ENCODE data around the gene TOR3A.

TOR3A gene

DNA sequence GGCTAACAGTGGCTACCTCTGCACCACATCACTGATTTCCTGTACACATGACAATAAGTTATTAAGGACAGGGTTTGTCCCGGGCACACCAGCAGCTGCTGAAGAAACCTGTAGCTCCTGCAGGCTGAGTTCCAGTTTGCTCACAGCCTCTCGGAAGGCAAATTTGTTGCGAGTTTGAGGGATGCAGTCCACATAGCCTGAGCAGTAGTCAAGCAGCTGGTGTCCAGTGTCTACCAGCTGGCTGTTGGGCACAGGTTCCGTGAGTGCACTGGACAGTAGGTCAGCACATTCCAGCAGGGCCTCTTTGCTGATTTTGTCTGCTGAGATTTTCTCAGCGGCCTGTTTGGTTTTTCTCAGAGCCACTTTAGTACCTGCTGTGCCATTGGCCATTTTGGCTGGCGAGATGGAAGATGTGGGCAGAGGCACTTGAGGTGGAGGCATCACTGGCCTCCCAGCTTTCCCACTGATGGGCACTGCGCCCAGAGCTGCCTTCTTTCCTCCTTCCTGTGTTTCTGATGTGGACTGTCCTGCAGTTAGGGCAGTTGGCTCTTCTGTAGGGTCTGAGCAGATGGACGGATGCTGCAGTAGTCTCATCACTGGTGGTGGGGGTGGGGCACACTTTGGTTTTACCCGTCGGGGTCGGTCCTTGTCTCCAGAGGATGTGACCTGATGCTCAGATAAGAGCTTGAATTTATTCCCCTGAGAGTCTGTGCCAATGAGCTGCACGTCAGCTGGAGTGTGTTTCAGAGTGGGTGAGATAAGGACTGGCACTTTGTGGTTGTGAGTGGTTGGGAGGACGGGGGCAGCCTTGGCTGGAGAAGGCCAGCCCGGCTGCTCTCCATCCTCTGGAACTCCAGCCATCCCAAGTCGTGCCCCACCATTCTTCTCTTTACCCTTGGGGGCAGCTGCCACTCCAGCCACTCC, 26.1 kb downstream of the TOR3A start:
- no peak for DNase-seq (ENCODE audit: low read depth)
- H3K4me3 ChIP-seq (ENCODE audit: low read depth, low read length) = no peak overlapping the region
- TF ChIP-seq POLR2A (IDR thresholded peaks at IDR 0.05; ENCODE audit: extremely low read depth, insufficient read length) (no peak), MYC (IDR thresholded peaks at IDR 0.05; ENCODE audit: low read depth, low read length) (no peak)
- TF ChIP-seq, protein P1, sequence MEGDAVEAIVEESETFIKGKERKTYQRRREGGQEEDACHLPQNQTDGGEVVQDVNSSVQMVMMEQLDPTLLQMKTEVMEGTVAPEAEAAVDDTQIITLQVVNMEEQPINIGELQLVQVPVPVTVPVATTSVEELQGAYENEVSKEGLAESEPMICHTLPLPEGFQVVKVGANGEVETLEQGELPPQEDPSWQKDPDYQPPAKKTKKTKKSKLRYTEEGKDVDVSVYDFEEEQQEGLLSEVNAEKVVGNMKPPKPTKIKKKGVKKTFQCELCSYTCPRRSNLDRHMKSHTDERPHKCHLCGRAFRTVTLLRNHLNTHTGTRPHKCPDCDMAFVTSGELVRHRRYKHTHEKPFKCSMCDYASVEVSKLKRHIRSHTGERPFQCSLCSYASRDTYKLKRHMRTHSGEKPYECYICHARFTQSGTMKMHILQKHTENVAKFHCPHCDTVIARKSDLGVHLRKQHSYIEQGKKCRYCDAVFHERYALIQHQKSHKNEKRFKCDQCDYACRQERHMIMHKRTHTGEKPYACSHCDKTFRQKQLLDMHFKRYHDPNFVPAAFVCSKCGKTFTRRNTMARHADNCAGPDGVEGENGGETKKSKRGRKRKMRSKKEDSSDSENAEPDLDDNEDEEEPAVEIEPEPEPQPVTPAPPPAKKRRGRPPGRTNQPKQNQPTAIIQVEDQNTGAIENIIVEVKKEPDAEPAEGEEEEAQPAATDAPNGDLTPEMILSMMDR (IDR thresholded peaks at IDR 0.05; ENCODE audit: low read depth, low read length) = no peak
- TF ChIP-seq, protein P2, sequence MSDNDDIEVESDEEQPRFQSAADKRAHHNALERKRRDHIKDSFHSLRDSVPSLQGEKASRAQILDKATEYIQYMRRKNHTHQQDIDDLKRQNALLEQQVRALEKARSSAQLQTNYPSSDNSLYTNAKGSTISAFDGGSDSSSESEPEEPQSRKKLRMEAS (IDR thresholded peaks at IDR 0.05; ENCODE audit: low read depth, low read length) = no peak

DNA sequence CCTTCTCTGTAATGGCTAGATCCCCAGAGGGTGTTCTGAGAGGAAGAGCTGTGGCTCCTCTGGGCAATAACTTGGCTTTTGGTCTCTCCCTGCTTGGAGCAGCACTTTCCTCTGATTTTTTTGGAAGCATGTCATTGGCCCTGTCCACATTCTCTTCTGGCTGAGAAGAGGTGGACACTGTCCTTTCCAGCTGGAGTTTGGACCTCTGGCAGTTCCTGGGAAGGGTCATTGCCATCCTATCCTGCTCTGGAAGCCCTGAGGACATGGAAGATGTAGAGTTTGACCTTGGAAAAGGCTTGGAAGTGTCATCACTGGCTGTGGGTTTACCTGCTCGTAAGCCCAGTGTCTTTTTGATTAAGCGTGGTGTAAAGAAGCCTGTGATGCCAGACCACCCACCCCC, 26.8 kb downstream of the TOR3A start:
- no peak for DNase-seq (ENCODE audit: low read depth)
- no peak overlapping the region for H3K4me3 ChIP-seq (ENCODE audit: low read depth, low read length)
- TF ChIP-seq MYC (IDR thresholded peaks at IDR 0.05; ENCODE audit: low read depth, low read length) (no peak), POLR2A (IDR thresholded peaks at IDR 0.05; ENCODE audit: extremely low read depth, insufficient read length) (no peak)
- TF ChIP-seq, protein P1 (IDR thresholded peaks at IDR 0.05; ENCODE audit: low read depth, low read length) = no peak
- TF ChIP-seq, protein P2 (IDR thresholded peaks at IDR 0.05; ENCODE audit: low read depth, low read length) = no peak

DNA sequence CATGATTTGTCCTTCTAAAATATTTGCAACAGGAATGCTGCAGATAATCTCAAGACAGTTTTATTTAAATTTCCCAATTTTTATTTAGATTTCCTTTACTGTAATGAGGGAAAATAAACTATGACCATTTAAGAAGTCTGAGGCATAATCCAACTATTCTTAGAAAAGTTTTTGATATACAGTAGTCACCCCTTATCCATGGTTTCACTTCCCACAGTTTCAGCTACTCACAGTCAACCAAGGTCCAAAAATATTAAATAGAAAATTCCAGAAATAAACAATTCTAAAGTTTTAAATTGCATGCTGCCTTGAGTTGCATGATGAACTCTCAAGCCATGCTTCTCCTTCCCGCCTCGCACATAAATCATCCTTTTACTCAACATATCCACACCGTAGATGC, 33.3 kb downstream of the TOR3A start:
- no peak overlapping the region for H3K4me3 ChIP-seq (ENCODE audit: low read depth, low read length)
- TF ChIP-seq, protein P2 (IDR thresholded peaks at IDR 0.05; ENCODE audit: low read depth, low read length) = no peak
- TF ChIP-seq MYC (IDR thresholded peaks at IDR 0.05; ENCODE audit: low read depth, low read length) (no peak), POLR2A (IDR thresholded peaks at IDR 0.05; ENCODE audit: extremely low read depth, insufficient read length) (no peak)
- TF ChIP-seq, protein P1 (IDR thresholded peaks at IDR 0.05; ENCODE audit: low read depth, low read length) = no peak
- no peak for DNase-seq (ENCODE audit: low read depth)

DNA sequence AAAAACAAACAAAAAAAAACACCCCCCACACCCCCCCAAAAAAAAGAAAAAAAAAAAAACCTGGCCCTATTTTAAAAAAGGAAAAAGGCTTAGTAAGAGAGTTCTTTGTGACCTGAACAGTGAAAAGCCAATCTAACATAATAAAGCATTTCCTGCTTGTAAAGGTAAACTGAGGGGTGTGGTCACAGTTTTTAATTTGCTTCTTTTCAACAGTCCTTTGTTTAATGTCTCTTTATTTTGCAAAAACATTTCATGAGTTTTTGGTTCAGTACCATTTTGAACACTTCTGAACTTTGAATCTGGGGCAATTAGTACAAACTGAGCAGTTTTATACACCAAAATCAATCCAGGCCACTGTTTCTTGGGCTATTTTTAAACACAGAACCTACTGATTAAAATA, 37.6 kb downstream of the TOR3A start:
- no peak for DNase-seq (ENCODE audit: low read depth)
- no peak for TF ChIP-seq MYC (IDR thresholded peaks at IDR 0.05; ENCODE audit: low read depth, low read length)
- TF ChIP-seq POLR2A (IDR thresholded peaks at IDR 0.05; ENCODE audit: extremely low read depth, insufficient read length) = no peak
- TF ChIP-seq, protein P2 (IDR thresholded peaks at IDR 0.05; ENCODE audit: low read depth, low read length) = no peak
- TF ChIP-seq, protein P1 (IDR thresholded peaks at IDR 0.05; ENCODE audit: low read depth, low read length) = no peak

DNA sequence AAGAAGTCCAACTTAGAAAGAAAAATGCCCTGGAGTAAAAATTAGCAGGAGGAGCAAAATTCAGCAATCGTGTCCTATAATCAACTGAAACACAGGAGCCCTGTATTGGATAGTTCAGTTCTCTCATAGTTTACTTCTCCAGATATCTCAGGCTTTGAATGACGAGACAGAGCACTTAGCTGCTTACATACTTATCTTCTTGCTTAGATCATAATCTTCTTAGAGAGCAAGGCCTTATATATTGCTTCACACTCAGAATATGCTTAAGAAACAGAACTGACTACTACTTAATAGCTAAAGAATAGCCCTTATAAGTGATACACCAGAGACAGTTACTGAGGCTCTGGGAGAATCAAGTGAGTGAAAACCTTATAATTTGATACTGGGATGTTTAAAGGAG, 38.9 kb downstream of the TOR3A start:
- TF ChIP-seq, protein P2 (IDR thresholded peaks at IDR 0.05; ENCODE audit: low read depth, low read length) = no peak
- TF ChIP-seq, protein P1 (IDR thresholded peaks at IDR 0.05; ENCODE audit: low read depth, low read length) = no peak
- TF ChIP-seq MYC (IDR thresholded peaks at IDR 0.05; ENCODE audit: low read depth, low read length) (no peak), POLR2A (IDR thresholded peaks at IDR 0.05; ENCODE audit: extremely low read depth, insufficient read length) (no peak)
- no peak overlapping the region for H3K4me3 ChIP-seq (ENCODE audit: low read depth, low read length)
- DNase-seq (ENCODE audit: low read depth) = no peak

More for the DNA sequence above, 37.6 kb downstream of the TOR3A start:
- H3K4me3 ChIP-seq (ENCODE audit: low read depth, low read length) = no peak overlapping the region
